Stimulated activated CD4-positive, alpha-beta T cell treated with anti-CD3 and anti-CD28 coated beads, Interleukin-12 subunit alpha, Interleukin-12 subunit beta, amount 100 ng/mL, for 24 hours (primary cell): ENCODE measurements around the gene PTPRN2.

ENCODE experiments used
- DNase-seq, 2 experiments: peaks; one replicate each; pipeline ENCODE4 v3.0.0-alpha.2; 2020; ENCODE audit warnings: low read depth in 2 of 2

Gene PTPRN2

GRCh38 chr7:157522189-157522588 is 1065.4 kb downstream of the PTPRN2 start:
- no peak for DNase-seq

DNA sequence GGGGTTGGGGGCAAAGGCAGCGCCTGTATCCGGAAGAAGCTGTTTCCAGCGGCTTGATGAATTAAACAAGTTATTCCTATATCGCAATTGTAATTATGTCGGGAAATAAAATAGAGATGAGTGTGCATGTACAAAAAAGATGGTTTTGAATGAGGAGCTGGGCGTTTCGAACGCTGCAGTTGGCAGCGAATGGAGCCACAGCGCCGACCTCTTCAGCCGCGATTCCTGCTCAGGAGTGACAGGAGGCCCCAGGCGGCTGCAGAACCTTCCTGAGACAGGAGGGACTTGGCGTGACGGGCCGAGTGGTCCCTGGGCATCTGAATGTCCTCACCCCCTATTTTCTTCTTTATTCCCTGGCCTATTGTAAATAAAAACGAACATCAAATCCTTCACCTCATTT is 1065.9 kb downstream of the PTPRN2 start:
- DNase-seq: no peak

DNA sequence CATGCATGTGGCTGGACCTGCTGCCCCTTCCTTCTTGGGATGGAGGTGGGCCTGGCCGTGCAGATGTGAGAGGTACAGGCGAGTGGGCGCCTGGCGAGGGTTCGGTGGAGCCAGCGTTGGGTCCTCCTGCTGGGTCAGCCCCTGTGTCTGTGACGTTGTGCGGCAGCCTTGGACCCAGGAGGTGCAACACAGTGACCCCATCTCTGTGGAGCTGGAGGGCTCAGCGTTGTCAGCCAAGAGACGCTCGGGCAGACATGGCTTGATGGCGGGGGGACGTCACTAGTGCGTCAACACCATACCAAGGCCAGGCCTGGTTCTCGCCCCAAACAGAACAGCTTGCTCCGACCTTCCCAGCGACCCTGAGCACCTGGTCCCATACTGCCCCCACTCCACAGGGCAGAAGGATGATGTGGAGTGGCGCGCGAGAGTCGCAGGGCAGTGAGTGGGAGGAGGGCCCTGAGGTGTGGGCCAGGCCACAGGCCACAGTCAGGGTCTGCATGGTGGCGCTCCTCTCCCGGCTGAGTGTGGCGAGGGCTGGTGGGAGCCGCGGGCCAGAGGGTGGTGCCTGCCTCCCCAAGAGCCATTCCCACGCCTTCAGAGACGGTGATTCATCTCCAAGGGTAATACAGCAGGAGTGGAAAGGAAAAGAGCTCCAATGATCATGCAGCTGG is 1066.4 kb downstream of the PTPRN2 start:
- no peak for DNase-seq

- no peak for DNase-seq
Observed at GRCh38 chr7:157520249-157520648, 1067.4 kb downstream of the PTPRN2 start.

- no peak for DNase-seq
Observed at GRCh38 chr7:157519798-157520244, 1067.8 kb downstream of the PTPRN2 start.

DNA sequence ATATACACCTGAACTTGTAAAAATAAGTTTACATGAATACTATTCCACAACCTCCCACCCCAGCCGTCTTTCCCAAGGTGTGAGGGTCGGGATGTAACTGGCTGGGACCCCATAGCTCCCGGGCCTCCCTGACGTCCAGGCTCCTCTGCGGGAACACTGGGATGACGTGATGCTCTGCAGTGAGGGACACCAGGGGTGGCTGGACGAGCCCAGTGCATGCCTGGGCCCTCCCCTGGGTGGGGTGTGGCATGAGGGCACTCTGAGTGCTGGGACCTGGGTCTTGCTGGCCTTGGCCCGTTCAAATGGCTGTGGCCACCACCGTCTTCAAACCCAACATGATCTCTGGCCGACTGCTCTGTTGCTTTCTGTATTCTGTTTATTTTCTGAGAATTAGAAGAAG is 1068.4 kb downstream of the PTPRN2 start:
- DNase-seq: no peak

DNA sequence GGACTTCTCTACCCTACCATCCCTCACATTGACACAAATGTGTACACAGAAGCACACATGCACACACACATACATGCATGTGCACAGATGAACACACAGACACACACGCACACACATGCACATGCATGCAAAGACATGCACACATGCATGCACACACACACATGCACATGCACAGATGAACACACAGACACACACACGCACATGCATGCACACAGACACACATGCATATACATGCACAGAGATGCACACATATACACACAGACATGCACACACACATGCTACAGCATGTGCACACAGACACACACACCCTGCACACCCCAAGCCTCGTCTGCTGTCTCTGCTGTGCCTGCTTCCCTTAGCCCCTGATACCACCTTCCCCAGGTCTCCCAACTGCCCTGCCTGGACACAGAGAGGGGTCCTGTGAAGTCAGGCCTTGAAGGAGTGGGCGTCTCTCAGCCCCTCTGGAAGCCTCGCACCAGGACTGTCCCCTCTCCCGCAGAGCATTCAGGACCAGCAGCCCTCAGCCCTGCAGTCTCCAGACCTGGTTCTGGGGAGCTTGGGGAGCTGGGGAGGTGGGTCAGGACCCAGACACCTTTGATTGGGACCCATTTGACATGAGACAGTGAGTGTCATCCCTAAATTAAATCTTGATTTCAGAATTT is 1069.0 kb downstream of the PTPRN2 start:
- no peak for DNase-seq

DNA sequence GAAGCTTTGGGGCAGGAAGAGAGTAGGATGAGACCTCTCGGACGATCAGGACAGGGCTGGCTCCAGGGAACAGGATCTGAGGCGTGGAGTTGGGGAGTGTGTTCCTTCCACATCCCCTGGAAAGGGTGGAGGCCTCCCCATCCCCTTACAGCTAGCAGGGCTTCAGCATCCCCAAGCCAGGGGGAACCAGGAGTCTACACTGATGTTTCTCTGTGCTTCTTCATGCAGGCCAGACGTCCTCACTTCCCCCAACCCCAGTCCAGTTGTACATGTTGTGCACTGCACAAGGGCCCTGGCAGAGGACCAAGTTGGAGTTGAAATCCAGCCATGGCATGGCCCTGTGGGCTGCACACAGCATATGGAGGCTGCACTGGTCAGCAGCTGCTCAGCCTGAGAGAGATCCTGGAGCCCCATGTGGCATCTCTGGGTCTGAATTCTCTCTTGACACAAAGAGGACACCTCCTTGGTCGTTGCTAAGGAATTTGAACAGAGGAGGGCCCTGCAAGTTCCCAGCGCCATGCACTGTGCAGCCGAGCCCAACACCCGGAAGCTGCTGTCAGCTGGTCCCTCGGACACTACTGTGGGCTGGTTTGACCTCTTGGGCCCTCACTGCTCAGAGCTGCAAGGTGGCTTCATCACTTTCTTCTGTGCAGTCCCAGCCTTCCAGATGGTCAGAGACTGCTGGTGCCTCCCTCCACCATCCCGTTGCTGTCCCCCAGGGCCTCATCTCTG is 1069.7 kb downstream of the PTPRN2 start:
- DNase-seq: no peak

DNA sequence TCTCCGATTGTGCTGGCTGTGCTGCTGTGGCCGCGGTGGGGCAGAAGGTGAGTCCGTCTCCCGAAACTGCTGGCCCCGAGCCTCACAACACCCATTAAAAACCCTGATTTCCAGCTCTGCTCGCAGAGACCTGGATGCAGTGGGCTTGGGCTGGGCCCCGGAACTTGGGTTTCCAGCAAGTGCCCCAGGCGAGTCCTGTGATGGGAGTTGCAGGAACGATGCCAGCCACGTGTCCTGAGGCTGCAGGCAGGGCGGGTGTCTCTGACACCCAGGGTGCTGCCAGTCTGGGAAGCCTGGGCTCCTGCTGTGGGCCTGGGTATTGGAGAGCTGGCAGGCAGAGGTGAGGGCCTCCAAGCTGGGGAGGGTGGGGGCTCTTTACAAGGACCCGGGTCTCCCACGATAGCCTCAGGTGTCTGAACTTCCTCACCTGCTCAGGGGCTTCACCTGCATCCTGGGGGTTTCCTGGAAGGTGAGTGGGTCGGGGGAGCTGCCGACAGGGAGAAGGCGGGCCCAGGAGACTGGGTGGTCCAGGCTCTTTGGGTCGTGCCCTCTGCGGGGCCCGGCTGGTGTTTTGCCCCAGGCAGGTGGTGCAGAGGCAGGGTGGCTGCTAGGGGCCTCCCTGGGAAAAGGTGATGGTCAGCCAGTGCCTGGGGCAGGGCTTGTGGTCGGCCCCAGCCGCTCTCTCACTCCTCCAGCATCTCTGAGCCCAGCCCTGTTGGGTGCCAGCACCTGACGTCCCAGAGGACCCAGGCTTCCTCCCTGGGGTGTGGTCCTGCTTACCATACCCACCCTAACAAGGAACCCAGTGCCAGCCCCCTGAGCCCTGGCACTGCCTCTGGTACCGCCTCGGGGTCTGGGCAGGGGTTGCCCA is 1070.5 kb downstream of the PTPRN2 start:
- no peak for DNase-seq

- no peak for DNase-seq
Observed at GRCh38 chr7:157516311-157516710, 1071.3 kb downstream of the PTPRN2 start.

GRCh38 chr7:157515342-157516041 is 1072.1 kb downstream of the PTPRN2 start:
- no peak for DNase-seq

- no peak for DNase-seq
Observed at GRCh38 chr7:157514746-157515145, 1072.9 kb downstream of the PTPRN2 start.

- no peak for DNase-seq
Observed at GRCh38 chr7:157514306-157514705, 1073.3 kb downstream of the PTPRN2 start.

DNA sequence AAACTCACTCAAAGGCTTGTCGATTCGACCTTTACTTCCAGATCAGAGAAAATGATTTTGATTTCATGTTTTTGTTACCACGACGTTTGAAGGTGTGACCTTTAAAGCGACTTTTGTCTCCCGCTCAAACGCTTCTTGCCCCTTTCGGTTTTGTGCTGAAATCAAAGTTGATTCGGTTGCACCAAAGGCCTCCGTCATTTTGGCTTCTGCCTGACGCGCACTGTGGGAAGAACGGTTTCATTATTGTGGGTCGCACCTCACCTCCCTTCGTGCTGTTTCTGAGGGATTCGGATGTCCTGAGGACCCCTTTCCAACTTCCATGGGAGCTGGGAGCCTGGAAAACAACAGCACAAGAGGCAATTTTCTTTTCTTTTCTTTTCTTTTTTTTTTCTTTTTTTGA is 1073.9 kb downstream of the PTPRN2 start:
- no peak for DNase-seq

- no peak for DNase-seq
Observed at GRCh38 chr7:157513162-157513621, 1074.4 kb downstream of the PTPRN2 start.

DNA sequence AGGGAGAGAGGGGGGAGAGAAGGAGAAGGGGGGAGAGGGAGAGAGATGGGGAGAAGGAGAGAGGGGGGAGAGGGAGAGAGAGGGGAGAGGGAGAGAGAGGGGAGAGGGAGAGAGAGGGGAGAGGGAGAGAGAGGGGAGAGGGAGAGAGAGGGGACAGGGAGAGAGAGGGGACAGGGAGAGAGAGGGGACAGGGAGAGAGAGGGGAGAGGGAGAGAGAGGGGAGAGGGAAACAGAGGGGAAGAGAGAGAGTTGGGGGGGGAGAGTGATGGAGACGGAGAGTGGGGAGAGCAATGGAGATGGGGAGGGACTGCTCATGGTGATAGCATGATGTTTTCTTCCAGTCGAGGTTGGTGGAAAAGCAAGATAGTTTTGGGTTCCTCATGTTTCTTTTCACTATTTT is 1078.4 kb downstream of the PTPRN2 start:
- no peak for DNase-seq

- no peak for DNase-seq
Observed at GRCh38 chr7:157508477-157508881, 1079.1 kb downstream of the PTPRN2 start.

- DNase-seq: no peak
Observed at GRCh38 chr7:157507987-157508386, 1079.6 kb downstream of the PTPRN2 start.

DNA sequence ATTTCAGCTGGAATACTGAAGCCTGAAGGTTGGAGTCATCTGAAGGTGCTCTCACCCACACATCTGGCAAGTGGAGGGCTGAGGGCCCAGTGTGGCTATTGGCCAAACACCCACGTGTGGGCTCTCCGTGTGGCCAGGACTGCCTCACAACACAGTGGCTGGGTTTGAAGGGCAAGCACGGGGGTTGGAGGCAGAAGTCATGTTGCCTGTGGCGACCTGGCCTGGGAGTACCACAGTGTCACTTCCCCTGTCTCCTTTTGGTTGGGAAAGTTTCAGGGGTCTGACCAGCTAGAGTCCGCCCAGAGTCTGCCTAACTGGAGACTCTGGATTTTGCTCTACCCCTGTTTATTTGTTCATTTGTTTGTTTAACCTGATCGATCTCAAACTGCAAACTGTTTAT is 1081.4 kb downstream of the PTPRN2 start:
- no peak for DNase-seq

DNA sequence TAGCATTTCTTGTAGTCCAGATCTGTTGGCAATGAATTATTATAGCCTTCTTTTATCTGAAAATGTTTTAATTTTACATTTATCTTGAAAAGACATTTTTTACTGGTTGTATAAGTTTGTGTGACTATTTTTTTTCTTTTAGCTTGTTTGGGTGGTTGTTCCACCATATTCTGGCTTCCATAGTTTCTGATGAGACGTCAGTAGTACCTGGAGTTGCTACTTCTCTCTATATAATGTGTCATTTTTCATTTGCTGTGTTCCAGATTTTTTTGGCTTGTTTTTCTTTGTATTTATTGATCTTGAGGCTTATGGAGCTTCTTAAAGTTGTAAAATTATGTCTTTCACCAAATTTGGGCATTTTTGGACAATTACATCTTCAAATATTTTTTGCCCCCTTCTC is 1082.0 kb downstream of the PTPRN2 start:
- DNase-seq: no peak

GRCh38 chr7:157503229-157503628 is 1084.4 kb downstream of the PTPRN2 start:
- DNase-seq: no peak
